Cardiac muscle cell (in vitro differentiated cells and primary cell): ENCODE measurements around the gene EPHA6. TPM values are rescaled to one million over a fixed set of nuclear protein-coding genes. Genes with fewer than 3 reads are reported as not detected.

ENCODE experiments used
- DNase-seq, 2 donors: peaks; one replicate each; pipeline versions ENCODE4 v3.0.0 to v3.0.0-alpha.2; 2010 to 2017; ENCODE audit warnings: low read depth in 1 of 2, low spot score in 1 of 2
- H3K27ac ChIP-seq: fragments of 200-600 bp; sonication (generic); 2 replicates; pipeline ENCODE4 v1.5.1; 2016
- H3K27me3 ChIP-seq: fragments of 200-600 bp; sonication (generic); 2 replicates; pipeline ENCODE4 v1.6.0; 2016; ENCODE audit warnings: control low read depth
- H3K36me3 ChIP-seq: fragments of 200-600 bp; sonication (generic); 2 replicates; pipeline ENCODE4 v1.5.1; 2016; ENCODE audit warnings: control low read depth
- H3K4me1 ChIP-seq: fragments of 200-600 bp; sonication (generic); 2 replicates; pipeline ENCODE4 v1.8.1; 2017; ENCODE audit warnings: low read depth, mild to moderate bottlenecking, mixed run types
- H3K4me3 ChIP-seq: fragments of 200-600 bp; sonication (generic); 2 replicates; pipeline ENCODE4 v1.5.1; 2016; ENCODE audit warnings: mild to moderate bottlenecking
- H3K9me3 ChIP-seq: fragments of 200-600 bp; sonication (generic); 2 replicates; pipeline ENCODE4 v1.5.1; 2017; ENCODE audit warnings: low read depth, mild to moderate bottlenecking, control low read depth
- CTCF ChIP-seq: IDR thresholded peaks from 2 replicates; pipeline ENCODE4 v1.5.1; 2012; ENCODE audit warnings: low read depth, mild to moderate bottlenecking, low read length
- polyA plus RNA-seq: library from polyadenylated mRNA; unstranded; fragments of >200 nt; fragmentation: Nextera tagmentation; extraction: Ambion mirVana; gene quantifications from 2 replicates; pipeline ENCODE4 v1.2.1, GENCODE V29; 2016
- total RNA-seq: library from RNA; depleted of rRNA; stranded (reverse); fragments of >200 nt; gene quantifications from 2 replicates; pipeline ENCODE4 v1.2.3, GENCODE V29; 2016

EPHA6 gene
- total and polyA plus RNA-seq, 2 experiments from 2014 or later = 0.15 TPM; not detected in 1

GRCh38 chr3:97200387-97200786 is 386.0 kb downstream of the EPHA6 start:
- Histone ChIP-seq H3K4me3 (no peak overlapping the region), H3K27ac (no peak overlapping the region), H3K27me3 (no peaks in the 10 kb centered on the region), H3K36me3 (no peaks in the 10 kb centered on the region), H3K4me1 (no peaks in the 10 kb centered on the region), H3K9me3 (no peaks in the 10 kb centered on the region)
- no peak for DNase-seq
- no peak for TF ChIP-seq CTCF

GRCh38 chr3:97201814-97202213 is 387.4 kb downstream of the EPHA6 start:
- H3K4me3 ChIP-seq = no peak overlapping the region
- no peak for DNase-seq
- no peak overlapping the region for H3K27ac ChIP-seq
- H3K4me1 ChIP-seq = no peaks in the 10 kb centered on the region
- no peaks in the 10 kb centered on the region for H3K9me3 ChIP-seq
- TF ChIP-seq CTCF = no peak
- no peaks in the 10 kb centered on the region for H3K27me3 ChIP-seq
- H3K36me3 ChIP-seq = no peaks in the 10 kb centered on the region

GRCh38 chr3:97228966-97229365 is 414.6 kb downstream of the EPHA6 start:
- no peak for TF ChIP-seq CTCF
- DNase-seq = no peak
- Histone ChIP-seq H3K4me3 (no peak overlapping the region), H3K36me3 (no peaks in the 10 kb centered on the region), H3K27ac (no peak overlapping the region), H3K4me1 (no peaks in the 10 kb centered on the region), H3K27me3 (no peaks in the 10 kb centered on the region), H3K9me3 (no peaks in the 10 kb centered on the region)

- no peak for TF ChIP-seq CTCF
- Histone ChIP-seq H3K4me3 (no peak overlapping the region), H3K36me3 (no peaks in the 10 kb centered on the region), H3K4me1 (no peaks in the 10 kb centered on the region), H3K9me3 (no peaks in the 10 kb centered on the region), H3K27me3 (no peaks in the 10 kb centered on the region), H3K27ac (no peak overlapping the region)
- DNase-seq = no peak
Measured at GRCh38 chr3:97230486-97230885, 416.1 kb downstream of the EPHA6 start.

GRCh38 chr3:97232393-97233034 is 418.1 kb downstream of the EPHA6 start:
- Histone ChIP-seq H3K36me3 (no peaks in the 10 kb centered on the region), H3K4me3 (no peak overlapping the region), H3K27ac (no peak overlapping the region), H3K9me3 (no peaks in the 10 kb centered on the region), H3K4me1 (peaks cover 3% of the 10 kb centered on the region), H3K27me3 (no peaks in the 10 kb centered on the region)
- peak in 1 of 2 donors; percentile 34 for DNase-seq
- no peak for TF ChIP-seq CTCF

- no peaks in the 10 kb centered on the region for H3K27me3 ChIP-seq
- no peak overlapping the region for H3K27ac ChIP-seq
Measured at GRCh38 chr3:97235179-97235578, 420.8 kb downstream of the EPHA6 start.

More at GRCh38 chr3:97235179-97235578, 420.8 kb downstream of the EPHA6 start:
- Histone ChIP-seq H3K36me3 (no peaks in the 10 kb centered on the region), H3K4me3 (no peak overlapping the region), H3K9me3 (no peaks in the 10 kb centered on the region), H3K4me1 (peaks cover 3% of the 10 kb centered on the region)
- TF ChIP-seq CTCF = no peak
- DNase-seq = no peak
